Gastrocnemius medialis (tissue), 4 donors: Measurements from ENCODE around the gene GFRA3.

ENCODE experiments used
- CTCF ChIP-seq, 5 experiments: fragments of 450-650 bp in 3 of 5; fragments of 200-600 bp in 2 of 5; sonication (generic) in 2 of 5; IDR thresholded peaks in 4 of 5; conservative IDR thresholded peaks in 1 of 5; 1 replicate in 4 of 5; 2 replicates in 1 of 5; pipeline ENCODE4 v1.5.1; 2016 to 2019; ENCODE audit warnings: antibody characterized with exemption in 5 of 5, mild to moderate bottlenecking in 3 of 5, moderate library complexity in 3 of 5
- POLR2A ChIP-seq, 2 donors: fragments of 450-650 bp; IDR thresholded peaks; one replicate each; pipeline ENCODE4 v1.6.1; 2017; ENCODE audit warnings: antibody characterized with exemption in 2 of 2, mild to moderate bottlenecking in 2 of 2, moderate library complexity in 2 of 2

- no peak for TF ChIP-seq POLR2A (IDR thresholded peaks at IDR 0.05)
- TF ChIP-seq CTCF (IDR thresholded peaks at IDR 0.05 in 4 of 5, conservative IDR thresholded peaks at IDR 0.05 in 1 of 5), result no peak
These were observed 610 bp downstream of the GFRA3 start for GRCh38 chr5:138273834-138274188.
